GM12878 (cell line): ENCODE measurements around the gene MED6. TPM values are rescaled to one million over a fixed set of nuclear protein-coding genes. Genes with fewer than 3 reads are reported as not detected.

Source experiments
- ATAC-seq: fragments of 200-7000 bp; cut with Tn5 transposase; 3 replicates; pipeline ENCODE4 v1.9.1; 2020; ENCODE audit warnings: mild to moderate bottlenecking, moderate library complexity
- BruUV-seq: library from RNA; stranded (reverse); fragments of 400-500 nt; replicated peaks from 2 replicates; lab custom pipeline; 2021; lab: Mats Ljungman, UMichigan
- CTCF ChIA-PET: fragments of 300-600 bp; sonication (Branson Sonifier 250); formaldehyde crosslinking; extraction: SDS; loops from one replicate; lab custom pipeline; 2021; ENCODE audit warnings: inconsistent platforms; lab: Yijun Ruan, JAX
- POLR2A ChIA-PET: fragments of 350-600 bp; formaldehyde crosslinking; extraction: SDS; loops from one replicate; lab custom pipeline; 2021; ENCODE audit warnings: inconsistent platforms; lab: Charles Lee
- RAD21 ChIA-PET: fragments of 300-600 bp; sonication (Branson Sonifier 250); formaldehyde crosslinking; loops from one replicate; lab custom pipeline; 2023; ENCODE audit warnings: antibody characterized with exemption; ENCODE audit not compliant: unreplicated experiment; lab: Charles Lee
- SMC1A ChIA-PET: fragments of 300-600 bp; sonication (Branson Sonifier 250); formaldehyde crosslinking; loops from one replicate; lab custom pipeline; 2023; ENCODE audit not compliant: unreplicated experiment, uncharacterized antibody; lab: Charles Lee
- DNase-seq: peaks from one replicate; pipeline ENCODE4 v3.0.0-alpha.2; 2011; ENCODE audit warnings: low read depth, low spot score
- FAIRE-seq: peaks from 3 replicates; lab custom pipeline; 2011; peaks lifted over from hg19 to GRCh38; lab: Jason Lieb, UNC
- H2AFZ ChIP-seq: 2 replicates; pipeline ENCODE4 v1.6.0; 2011; ENCODE audit warnings: low read depth, low read length, control low read depth; ENCODE audit not compliant: control insufficient read depth
- H3K27ac ChIP-seq: 2 replicates; pipeline ENCODE4 v1.5.1; 2011; ENCODE audit warnings: control low read depth; ENCODE audit not compliant: control insufficient read depth, insufficient read depth
- H3K27me3 ChIP-seq, 2 experiments: replicated peaks in 1 of 2; 2 replicates each; pipeline versions ENCODE4 v1.6.0 to v1.6.1; 2011; ENCODE audit warnings: low read length in 1 of 2; ENCODE audit not compliant: control insufficient read depth in 2 of 2, insufficient read depth in 2 of 2
- H3K36me3 ChIP-seq, 2 experiments: 2 replicates each; pipeline ENCODE4 v1.5.1; 2011; ENCODE audit warnings: low read length in 1 of 2; ENCODE audit not compliant: control insufficient read depth in 2 of 2, insufficient read depth in 2 of 2
- H3K4me1 ChIP-seq: 2 replicates; pipeline ENCODE4 v1.6.1; 2011; ENCODE audit warnings: mild to moderate bottlenecking, low read length, moderate library complexity, mixed read lengths; ENCODE audit not compliant: control insufficient read depth, insufficient read depth
- H3K4me2 ChIP-seq: 2 replicates; pipeline ENCODE4 v1.6.0; 2011; ENCODE audit warnings: control low read depth; ENCODE audit not compliant: control insufficient read depth, insufficient read depth
- H3K4me3 ChIP-seq: fragments of 200-600 bp; sonication (generic); 2 replicates; pipeline ENCODE4 v1.5.1; 2016
- H3K79me2 ChIP-seq: 2 replicates; pipeline ENCODE4 v1.6.0; 2011; ENCODE audit warnings: low read length; ENCODE audit not compliant: control insufficient read depth, insufficient read depth
- H3K9ac ChIP-seq: 2 replicates; pipeline ENCODE4 v1.8.0; 2011; ENCODE audit warnings: low read length, control low read depth, mixed read lengths; ENCODE audit not compliant: control insufficient read depth, insufficient read depth
- H3K9me3 ChIP-seq: replicated peaks from 3 replicates; pipeline ENCODE4 v1.5.1; 2011; ENCODE audit warnings: mild to moderate bottlenecking, low read length; ENCODE audit not compliant: control insufficient read depth, insufficient read depth
- H4K20me1 ChIP-seq: 2 replicates; pipeline ENCODE4 v1.6.0; 2011; ENCODE audit not compliant: control insufficient read depth, insufficient read depth
- FOXK2 ChIP-seq: fragments of 450-650 bp; IDR thresholded peaks from 2 replicates; pipeline ENCODE4 v1.6.1; 2017; ENCODE audit warnings: mild to moderate bottlenecking, moderate library complexity
- IRF4 ChIP-seq: IDR thresholded peaks from 2 replicates; pipeline ENCODE4 v1.6.1; 2011; ENCODE audit warnings: low read depth, low read length
- MTA2 ChIP-seq: fragments of 450-650 bp; IDR thresholded peaks from 2 replicates; pipeline ENCODE4 v1.6.1; 2016; ENCODE audit warnings: low read depth, mild to moderate bottlenecking, moderate library complexity
- NR2C1 ChIP-seq: fragments of 450-650 bp; IDR thresholded peaks from 2 replicates; pipeline ENCODE4 v1.6.1; 2017; ENCODE audit warnings: antibody characterized with exemption, mild to moderate bottlenecking, moderate library complexity
- STAT1 ChIP-seq: fragments of 450-650 bp; conservative IDR thresholded peaks from 2 replicates; pipeline ENCODE4 v1.6.1; 2014; ENCODE audit warnings: antibody characterized with exemption, mild to moderate bottlenecking
- in situ Hi-C: fragments of 300-500 bp; cut with MboI; formaldehyde crosslinking; loops from 9 replicates; pipeline ENCODE4 v1.14.3; 2018; ENCODE audit warnings: mixed read lengths
- intact Hi-C: fragments of 100-400 bp; cut with micrococcal nuclease; formaldehyde crosslinking; loops from one replicate; pipeline ENCODE4 v1.14.2; 2022; ENCODE audit not compliant: unreplicated experiment
- polyA plus RNA-seq, 11 experiments: library from polyadenylated mRNA; depleted of rRNA in 4 of 11; unstranded in 6 of 11; stranded (reverse) in 5 of 11; fragments of >200 nt; fragmentation: Nextera tagmentation in 4 of 11; fragmentation: Illumina TruSeq in 1 of 11; extraction: Ambion mirVana in 4 of 11; extraction: Trizol in 1 of 11; gene quantifications; 1 replicate in 1 of 11; 2 replicates in 10 of 11; pipeline versions ENCODE4 v1.2.1 to v1.2.3, GENCODE V29; 2011 to 2016; ENCODE audit warnings: inconsistent platforms in 2 of 11, missing spikeins in 2 of 11, low read depth in 1 of 11
- total RNA-seq, 4 experiments: library from RNA; depleted of rRNA in 3 of 4; stranded (reverse); fragments of >200 nt in 3 of 4; fragmentation: Illumina TruSeq in 1 of 4; extraction: Trizol in 1 of 4; gene quantifications; 2 replicates each; pipeline versions ENCODE4 v1.2.1 to v1.2.3, GENCODE V29; 2013 to 2021
- TF ChIP-seq, protein P1 (sequence below): IDR thresholded peaks from 2 replicates; pipeline ENCODE4 v1.6.1; 2011; ENCODE audit warnings: low read depth, low read length, improper control_type of control experiment, borderline replicate concordance

The MED6 gene
- total and polyA plus RNA-seq, 10 of the 15 experiments (the other 5 are each of a cell fraction or from before 2014, with no cell fraction given) = 29.2 to 74.9 (median 46.2) TPM

DNA sequence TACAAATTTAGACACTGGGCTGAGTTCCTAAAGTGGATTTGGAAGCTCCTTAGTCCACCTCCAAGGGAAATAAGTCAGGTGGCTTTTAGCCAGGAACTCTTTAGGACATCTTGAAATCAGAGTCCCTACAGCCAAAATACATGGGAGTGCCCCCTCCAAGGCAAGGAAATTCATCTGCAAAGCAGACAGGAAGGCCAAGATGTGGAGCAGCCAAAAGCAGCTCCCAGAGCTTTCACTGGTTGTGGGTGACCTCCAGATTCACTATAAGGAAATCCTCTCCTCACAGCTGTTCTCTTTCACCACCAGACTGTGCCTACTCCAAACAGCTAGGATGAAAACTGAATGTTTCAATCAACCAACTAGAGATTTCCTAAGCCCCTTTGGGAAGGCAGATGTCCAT lies 47.9 kb upstream of the MED6 start:
- no peaks in the 10 kb centered on the region for H3K9me3 ChIP-seq
- H3K27me3 ChIP-seq = no peaks in the 10 kb centered on the region
- ATAC-seq (no peak), DNase-seq (no peak), FAIRE-seq (no peak)
- SMC1A ChIA-PET = interaction anchor here (1.1 to 1.7 kb wide), 8 partner anchors 10 to 161 kb away, joined by 3 to 8 read pairs (median 6); partner anchors contain the start of gene MAP3K9
- TF ChIP-seq FOXK2 (no peak), STAT1 (no peak), NR2C1 (no peak), IRF4 (no peak), MTA2 (no peak)
- TF ChIP-seq, protein P1, sequence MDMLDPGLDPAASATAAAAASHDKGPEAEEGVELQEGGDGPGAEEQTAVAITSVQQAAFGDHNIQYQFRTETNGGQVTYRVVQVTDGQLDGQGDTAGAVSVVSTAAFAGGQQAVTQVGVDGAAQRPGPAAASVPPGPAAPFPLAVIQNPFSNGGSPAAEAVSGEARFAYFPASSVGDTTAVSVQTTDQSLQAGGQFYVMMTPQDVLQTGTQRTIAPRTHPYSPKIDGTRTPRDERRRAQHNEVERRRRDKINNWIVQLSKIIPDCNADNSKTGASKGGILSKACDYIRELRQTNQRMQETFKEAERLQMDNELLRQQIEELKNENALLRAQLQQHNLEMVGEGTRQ = no peak
- no peak overlapping the region for H3K9ac ChIP-seq
- no peak overlapping the region for H2AFZ ChIP-seq
- H3K4me3 ChIP-seq = no peak overlapping the region
- peaks cover 2 to 18% of the 10 kb centered on the region in 2 experiments for H3K36me3 ChIP-seq
- no peaks in the 10 kb centered on the region for H4K20me1 ChIP-seq
- in situ Hi-C loops = no loop called here
- CTCF ChIA-PET = interaction anchor here (0.7 to 1.8 kb wide), 6 partner anchors 11 to 169 kb away, joined by 3 to 9 read pairs (median 4); no protein-coding TSS in a partner anchor
- peaks cover 16% of the 10 kb centered on the region for H3K4me1 ChIP-seq
- no TSS peak for BruUV-seq
- RAD21 ChIA-PET = interaction anchor here (0.7 to 1.3 kb wide), 6 partner anchors 9 to 160 kb away, joined by 3 to 6 read pairs (median 5); partner anchors contain the start of gene MAP3K9
- H3K4me2 ChIP-seq = peak overlapping the region; percentile 75
- POLR2A ChIA-PET = interaction anchor here (1.1 to 8.7 kb wide), 6 partner anchors 8 to 60 kb away, joined by 3 to 145 read pairs (median 4); no protein-coding TSS in a partner anchor
- intact Hi-C loops = no loop called here
- H3K79me2 ChIP-seq = peaks cover 85% of the 10 kb centered on the region
- no peak overlapping the region for H3K27ac ChIP-seq
